ENCODE data around the gene APP. TPM values are rescaled to one million over a fixed set of nuclear protein-coding genes. Genes with fewer than 3 reads are reported as not detected.

APP gene
- total and polyA plus RNA-seq, 4 donors, result 86.9 to 414 (median 367) TPM

- Histone ChIP-seq H3K9me3 (ENCODE audit: control insufficient read depth in 4 of 4, insufficient read depth in 3 of 4, low read length in 3 of 4) (no peaks in the 10 kb centered on the region), H3K27ac (ENCODE audit: low read depth in 1 of 2, low read length in 1 of 2) (peak overlapping the region; percentile 84 to 86), H3K4me3 (peak overlapping the region; percentile 98), H3K36me3 (ENCODE audit: control insufficient read depth in 4 of 4, insufficient read depth in 4 of 4, low read length in 4 of 4) (no peaks in the 10 kb centered on the region), H3K4me1 (ENCODE audit: control insufficient read depth in 5 of 5, insufficient read depth in 5 of 5, low read length in 5 of 5) (peaks cover 3 to 31% (median 6%) of the 10 kb centered on the region in 5 donors), H3K9ac (ENCODE audit: insufficient read depth in 1 of 2, low read length in 2 of 2) (peak overlapping the region; percentile 85 to 88), H3K27me3 (ENCODE audit: control insufficient read depth in 3 of 3, insufficient read depth in 3 of 3, low read length in 2 of 3) (no peaks in the 10 kb centered on the region)
- ATAC-seq (ENCODE audit: insufficient read depth, low FRiP score), result peak; percentile 17
- DNase-seq, result peak; percentile 62 to 85 (median 83)
- no peak for TF ChIP-seq CTCF (IDR thresholded peaks at IDR 0.05; ENCODE audit: control extremely low read depth, extremely low read depth)
- WGBS, 2 donors, result 0 to 1% methylated on average over 18 of the region's 18 CpGs
Measured at GRCh38 chr21:26169061-26169610, 1.4 kb downstream of the APP start.

- Histone ChIP-seq H3K27ac (ENCODE audit: low read depth in 1 of 2, low read length in 1 of 2) (no peak overlapping the region), H3K4me3 (peak overlapping the region; percentile 23), H3K9ac (ENCODE audit: insufficient read depth in 1 of 2, low read length in 2 of 2) (peak overlapping the region in 1 of 2 donors; percentile 85), H3K36me3 (ENCODE audit: control insufficient read depth in 4 of 4, insufficient read depth in 4 of 4, low read length in 4 of 4) (no peaks in the 10 kb centered on the region), H3K9me3 (ENCODE audit: control insufficient read depth in 4 of 4, insufficient read depth in 3 of 4, low read length in 3 of 4) (no peaks in the 10 kb centered on the region), H3K4me1 (ENCODE audit: control insufficient read depth in 5 of 5, insufficient read depth in 5 of 5, low read length in 5 of 5) (peaks cover 1 to 31% (median 6%) of the 10 kb centered on the region in 5 donors), H3K27me3 (ENCODE audit: control insufficient read depth in 3 of 3, insufficient read depth in 3 of 3, low read length in 2 of 3) (no peaks in the 10 kb centered on the region)
- no peak for TF ChIP-seq CTCF (IDR thresholded peaks at IDR 0.05; ENCODE audit: control extremely low read depth, extremely low read depth)
- 31 to 45% methylated on average over 4 of the region's 4 CpGs for WGBS, 2 donors
- ATAC-seq (ENCODE audit: insufficient read depth, low FRiP score) (no peak), DNase-seq (peak in 1 of 3 donors; percentile 2)
Measured at GRCh38 chr21:26168371-26168770, 2.2 kb downstream of the APP start.

- Histone ChIP-seq H3K27me3 (ENCODE audit: control insufficient read depth in 3 of 3, insufficient read depth in 3 of 3, low read length in 2 of 3) (no peaks in the 10 kb centered on the region), H3K36me3 (ENCODE audit: control insufficient read depth in 4 of 4, insufficient read depth in 4 of 4, low read length in 4 of 4) (no peaks in the 10 kb centered on the region), H3K27ac (ENCODE audit: low read depth in 1 of 2, low read length in 1 of 2) (peak overlapping the region in 1 of 2 donors; percentile 41), H3K9me3 (ENCODE audit: control insufficient read depth in 4 of 4, insufficient read depth in 3 of 4, low read length in 3 of 4) (no peaks in the 10 kb centered on the region), H3K4me3 (peak overlapping the region; percentile 44), H3K4me1 (ENCODE audit: control insufficient read depth in 5 of 5, insufficient read depth in 5 of 5, low read length in 5 of 5) (peaks cover 1 to 31% (median 6%) of the 10 kb centered on the region in 5 donors), H3K9ac (ENCODE audit: insufficient read depth in 1 of 2, low read length in 2 of 2) (no peak overlapping the region)
- DNase-seq (peak in 1 of 3 donors; percentile 2), ATAC-seq (ENCODE audit: insufficient read depth, low FRiP score) (no peak)
- WGBS, 2 donors, result 65 to 70% methylated on average over 9 of the region's 9 CpGs
- no peak for TF ChIP-seq CTCF (IDR thresholded peaks at IDR 0.05; ENCODE audit: control extremely low read depth, extremely low read depth)
Measured at GRCh38 chr21:26167593-26167992, 3.0 kb downstream of the APP start.

- no peak overlapping the region for H3K4me3 ChIP-seq
- no peaks in the 10 kb centered on the region for H3K9me3 ChIP-seq (ENCODE audit: control insufficient read depth in 4 of 4, insufficient read depth in 3 of 4, low read length in 3 of 4)
- H3K27me3 ChIP-seq (ENCODE audit: control insufficient read depth in 3 of 3, insufficient read depth in 3 of 3, low read length in 2 of 3), result no peaks in the 10 kb centered on the region
- H3K36me3 ChIP-seq (ENCODE audit: control insufficient read depth in 4 of 4, insufficient read depth in 4 of 4, low read length in 4 of 4), result no peaks in the 10 kb centered on the region
- H3K4me1 ChIP-seq (ENCODE audit: control insufficient read depth in 5 of 5, insufficient read depth in 5 of 5, low read length in 5 of 5), result peaks cover 1 to 25% (median 8%) of the 10 kb centered on the region in 5 donors
- no peak overlapping the region for H3K27ac ChIP-seq (ENCODE audit: low read depth in 1 of 2, low read length in 1 of 2)
- no peak for DNase-seq
- TF ChIP-seq CTCF (IDR thresholded peaks at IDR 0.05; ENCODE audit: control extremely low read depth, extremely low read depth), result no peak
- H3K9ac ChIP-seq (ENCODE audit: insufficient read depth in 1 of 2, low read length in 2 of 2), result no peak overlapping the region
- 49 to 65% methylated on average over 5 of the region's 5 CpGs for WGBS, 2 donors
- ATAC-seq (ENCODE audit: insufficient read depth, low FRiP score), result no peak
Measured at GRCh38 chr21:26165331-26165730, 5.2 kb downstream of the APP start.

Data from lung (tissue), 12 donors.